Colonic mucosa (tissue), 4 donors: Measurements from ENCODE around the gene CACNA1A. TPM values are rescaled to one million over a fixed set of nuclear protein-coding genes. Genes with fewer than 3 reads are reported as not detected.

Source experiments
- DNase-seq: peaks from one replicate; pipeline ENCODE4 v3.0.0-alpha.2; 2020
- H3K27ac ChIP-seq: fragments of 200-600 bp; one replicate; pipeline ENCODE4 v1.8.0; 2021
- H3K27me3 ChIP-seq: fragments of 200-600 bp; one replicate; pipeline ENCODE4 v1.8.0; 2021
- H3K36me3 ChIP-seq: fragments of 200-600 bp; one replicate; pipeline ENCODE4 v1.8.0; 2021
- H3K4me1 ChIP-seq: fragments of 200-600 bp; one replicate; pipeline ENCODE4 v1.8.0; 2021; ENCODE audit warnings: mild to moderate bottlenecking
- H3K4me3 ChIP-seq: fragments of 200-600 bp; one replicate; pipeline ENCODE4 v1.8.0; 2021
- H3K9ac ChIP-seq, 2 donors: one replicate each; pipeline ENCODE4 v1.7.0; 2013; ENCODE audit warnings: control low read depth in 2 of 2, low read depth in 2 of 2, low read length in 2 of 2
- H3K9me3 ChIP-seq: fragments of 200-600 bp; one replicate; pipeline ENCODE4 v1.8.0; 2021
- CTCF ChIP-seq: fragments of 200-600 bp; IDR thresholded peaks from one replicate; pipeline ENCODE4 v1.8.0; 2022; ENCODE audit warnings: antibody characterized with exemption, mild to moderate bottlenecking
- intact Hi-C: fragments of 100-400 bp; cut with DNase I; formaldehyde crosslinking; loops from one replicate; pipeline ENCODE4 v1.14.1; 2022
- total RNA-seq, 2 donors: library from RNA; stranded (reverse); fragmentation: NEBNext Ultra II Directional in 1 of 2; extraction: Animal tissue kit (Norgen Biotek cat#: 25700) in 1 of 2; gene quantifications; one replicate each; pipeline ENCODE4 v1.2.1, GENCODE V29; 2021
- donor health status: healthy.
- donor health status: DM: no; HTN: no; CAD: no.
- donor health status: DM: no; HTN: no; CAD: no.

Gene CACNA1A
- total RNA-seq, 2 donors from 2014 or later, result 4.9 to 6.1 TPM

DNA sequence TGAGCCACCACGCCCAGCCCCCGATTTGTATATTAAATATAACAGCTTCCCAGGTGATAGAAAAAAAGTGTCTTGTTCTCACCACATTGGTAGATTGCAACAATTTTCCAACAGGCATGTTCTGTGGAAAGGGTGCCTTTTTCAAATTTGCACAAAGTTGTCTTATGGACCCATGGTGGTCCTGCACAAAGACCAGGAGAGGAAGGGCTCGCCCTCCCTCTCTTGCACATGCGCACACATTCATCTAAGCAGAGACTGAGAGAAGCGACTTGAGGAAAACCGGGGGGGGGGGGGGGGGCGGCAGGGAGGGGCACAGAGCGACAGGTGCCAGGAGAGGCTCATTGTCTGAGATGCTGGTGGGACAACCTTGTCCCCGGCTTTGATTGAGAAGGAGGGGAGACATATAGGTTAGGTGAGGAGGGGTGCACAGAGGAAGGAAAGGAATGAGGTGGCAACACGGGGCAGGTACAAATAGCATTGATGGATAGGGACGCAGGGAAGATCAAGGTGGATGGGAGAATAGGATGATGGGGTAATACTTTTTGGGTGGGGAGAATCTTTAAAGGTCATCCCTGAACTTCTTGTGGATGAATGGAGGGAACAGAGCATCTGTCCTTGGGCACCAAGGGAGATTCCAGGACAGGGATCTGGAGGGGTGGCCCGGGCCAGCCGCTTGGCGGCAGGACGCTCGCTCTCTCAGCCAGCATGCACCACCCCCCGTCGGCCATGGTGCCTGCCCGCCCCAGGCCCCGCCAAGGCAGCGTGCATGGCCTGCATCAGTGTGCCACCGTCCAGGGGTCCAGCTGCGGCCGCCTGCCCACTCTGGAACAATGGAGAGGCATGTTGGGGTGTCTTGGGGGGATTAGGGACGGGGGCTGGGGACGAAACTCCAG, 280.1 kb downstream of the CACNA1A start:
- Histone ChIP-seq H3K27me3 (no peaks in the 10 kb centered on the region), H3K36me3 (no peaks in the 10 kb centered on the region), H3K4me1 (no peaks in the 10 kb centered on the region), H3K4me3 (no peak overlapping the region), H3K9ac (no peak overlapping the region), H3K9me3 (no peaks in the 10 kb centered on the region), H3K27ac (no peak overlapping the region)
- DNase-seq, result no peak
- intact Hi-C loops, result no loop called here
- TF ChIP-seq CTCF, result no peak

DNA sequence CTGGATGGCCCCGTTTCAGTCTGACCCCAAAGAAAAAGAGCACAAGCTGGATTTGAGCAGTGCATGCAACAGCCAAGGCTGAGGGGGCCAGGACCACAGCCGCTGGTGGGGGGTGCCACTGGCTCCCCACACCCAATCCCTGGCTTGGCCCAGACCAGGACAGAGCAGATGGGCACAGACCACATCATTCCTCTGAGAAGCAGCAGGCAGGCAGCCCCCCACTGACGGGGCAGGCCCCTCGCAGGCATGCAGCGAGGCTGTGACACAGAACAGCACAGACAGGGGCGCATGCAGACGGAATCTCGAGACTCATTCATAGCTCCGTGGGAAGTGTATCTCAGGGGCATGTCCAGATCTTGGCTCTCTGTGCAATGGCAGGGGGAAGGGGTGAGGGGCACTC, 281.2 kb downstream of the CACNA1A start:
- no peaks in the 10 kb centered on the region for H3K9me3 ChIP-seq
- H3K27ac ChIP-seq, result no peak overlapping the region
- no peak overlapping the region for H3K9ac ChIP-seq
- H3K36me3 ChIP-seq, result no peaks in the 10 kb centered on the region
- H3K4me1 ChIP-seq, result no peaks in the 10 kb centered on the region
- no peak for TF ChIP-seq CTCF
- intact Hi-C loops, result no loop called here
- H3K27me3 ChIP-seq, result no peaks in the 10 kb centered on the region
- no peak overlapping the region for H3K4me3 ChIP-seq
- no peak for DNase-seq

DNA sequence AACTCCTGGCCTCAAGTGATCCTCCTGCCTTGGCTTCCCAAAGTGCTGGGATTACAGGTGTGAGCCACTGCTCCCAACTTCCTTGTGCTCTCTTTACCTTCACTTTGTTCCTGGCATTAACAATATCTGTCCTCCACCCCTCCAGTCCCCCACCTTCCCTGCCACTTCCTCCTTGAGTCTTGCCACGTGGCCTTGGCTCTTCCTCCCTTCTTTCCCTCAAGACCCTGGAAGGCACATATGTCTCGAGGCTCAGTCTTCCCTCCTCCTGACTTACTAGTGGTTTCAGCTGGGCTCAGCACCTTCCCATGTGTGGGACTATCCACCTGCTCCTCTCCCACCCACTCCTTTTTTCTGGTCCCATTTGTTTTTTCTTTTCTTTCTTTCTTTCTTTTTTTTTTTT, 285.4 kb downstream of the CACNA1A start:
- no peak overlapping the region for H3K9ac ChIP-seq
- intact Hi-C loops, result no loop called here
- no peaks in the 10 kb centered on the region for H3K4me1 ChIP-seq
- no peaks in the 10 kb centered on the region for H3K36me3 ChIP-seq
- H3K4me3 ChIP-seq, result no peak overlapping the region
- no peaks in the 10 kb centered on the region for H3K27me3 ChIP-seq
- TF ChIP-seq CTCF, result no peak
- H3K9me3 ChIP-seq, result no peaks in the 10 kb centered on the region
- H3K27ac ChIP-seq, result no peak overlapping the region
- DNase-seq, result no peak

- Histone ChIP-seq H3K36me3 (no peaks in the 10 kb centered on the region), H3K27ac (no peak overlapping the region), H3K9me3 (no peaks in the 10 kb centered on the region), H3K4me1 (no peaks in the 10 kb centered on the region), H3K27me3 (no peaks in the 10 kb centered on the region), H3K9ac (no peak overlapping the region), H3K4me3 (no peak overlapping the region)
- intact Hi-C loops, result no loop called here
- no peak for DNase-seq
- TF ChIP-seq CTCF, result no peak
Measured at GRCh38 chr19:13215572-13216380, 290.5 kb downstream of the CACNA1A start.

GRCh38 chr19:13214036-13214730, 292.1 kb downstream of the CACNA1A start:
- intact Hi-C loops, result no loop called here
- H3K9me3 ChIP-seq, result no peaks in the 10 kb centered on the region
- no peak overlapping the region for H3K4me3 ChIP-seq
- no peaks in the 10 kb centered on the region for H3K4me1 ChIP-seq
- no peaks in the 10 kb centered on the region for H3K36me3 ChIP-seq
- no peak overlapping the region for H3K27ac ChIP-seq
- no peaks in the 10 kb centered on the region for H3K27me3 ChIP-seq
- H3K9ac ChIP-seq, result no peak overlapping the region
- DNase-seq, result no peak
- TF ChIP-seq CTCF, result no peak
